Liver (tissue), 9 donors: ENCODE results near the gene ZNF524. TPM values are rescaled to one million over a fixed set of nuclear protein-coding genes. Genes with fewer than 3 reads are reported as not detected.

ENCODE experiments used
- DNase-seq: peaks from one replicate; pipeline ENCODE4 v3.0.0-alpha.2; 2017; ENCODE audit warnings: low spot score
- H3K27ac ChIP-seq, 2 donors: one replicate each; pipeline ENCODE4 v1.7.0; 2013; ENCODE audit warnings: inconsistent platforms in 2 of 2, low read length in 2 of 2, control low read depth in 1 of 2, low read depth in 1 of 2, mild to moderate bottlenecking in 1 of 2
- H3K27me3 ChIP-seq, 4 donors: one replicate each; pipeline versions ENCODE4 v1.6.1 to v1.7.0; 2013; ENCODE audit warnings: low read length in 3 of 4, inconsistent platforms in 1 of 4, mild to moderate bottlenecking in 1 of 4, moderate library complexity in 1 of 4; ENCODE audit not compliant: control insufficient read depth in 4 of 4, insufficient read depth in 4 of 4
- H3K36me3 ChIP-seq, 4 donors: one replicate each; pipeline versions ENCODE4 v1.6.1 to v1.7.0; 2013; ENCODE audit warnings: low read length in 3 of 4, mild to moderate bottlenecking in 3 of 4, low read depth in 1 of 4, moderate library complexity in 1 of 4; ENCODE audit not compliant: control insufficient read depth in 4 of 4, insufficient read depth in 3 of 4
- H3K4me1 ChIP-seq, 4 donors: one replicate each; pipeline versions ENCODE4 v1.6.1 to v1.7.0; 2013; ENCODE audit warnings: low read length in 3 of 4, mild to moderate bottlenecking in 3 of 4, moderate library complexity in 1 of 4; ENCODE audit not compliant: control insufficient read depth in 4 of 4, insufficient read depth in 4 of 4
- H3K4me3 ChIP-seq, 3 donors: one replicate each; pipeline versions ENCODE4 v1.6.1 to v1.7.0; 2013; ENCODE audit warnings: low read length in 3 of 3, control low read depth in 1 of 3, low read depth in 1 of 3, mild to moderate bottlenecking in 1 of 3
- H3K9ac ChIP-seq, 2 donors: one replicate each; pipeline ENCODE4 v1.7.0; 2013; ENCODE audit warnings: low read length in 2 of 2, mild to moderate bottlenecking in 2 of 2, moderate library complexity in 2 of 2, control low read depth in 1 of 2, low read depth in 1 of 2
- H3K9me3 ChIP-seq, 4 donors: one replicate each; pipeline versions ENCODE4 v1.6.1 to v1.7.0; 2013; ENCODE audit warnings: low read length in 3 of 4; ENCODE audit not compliant: control insufficient read depth in 4 of 4
- CTCF ChIP-seq: fragments of 150-350 bp; IDR thresholded peaks from 2 replicates; pipeline ENCODE4 v1.5.1; 2017; ENCODE audit warnings: improper control_type of control experiment, low read depth, low read length; ENCODE audit not compliant: missing input control
- EGR1 ChIP-seq, 2 donors: IDR thresholded peaks; 2 replicates each; pipeline ENCODE4 v1.6.1; 2016 to 2018; ENCODE audit warnings: antibody characterized with exemption in 2 of 2, low read depth in 2 of 2
- FOXA1 ChIP-seq: IDR thresholded peaks from 2 replicates; pipeline ENCODE4 v1.6.1; 2016; ENCODE audit warnings: antibody characterized with exemption
- FOXA2 ChIP-seq: IDR thresholded peaks from 2 replicates; pipeline ENCODE4 v1.6.1; 2016; ENCODE audit warnings: antibody characterized with exemption
- GABPA ChIP-seq, 2 donors: IDR thresholded peaks in 1 of 2; conservative IDR thresholded peaks in 1 of 2; 2 replicates each; pipeline ENCODE4 v1.6.1; 2016; ENCODE audit warnings: antibody characterized with exemption in 2 of 2, mild to moderate bottlenecking in 1 of 2, moderate library complexity in 1 of 2
- HNF4A ChIP-seq, 2 donors: conservative IDR thresholded peaks; 2 replicates each; pipeline ENCODE4 v1.6.1; 2016; ENCODE audit warnings: antibody characterized with exemption in 2 of 2, mild to moderate bottlenecking in 2 of 2
- HNF4G ChIP-seq: IDR thresholded peaks from 2 replicates; pipeline ENCODE4 v1.6.1; 2016; ENCODE audit warnings: antibody characterized with exemption
- JUND ChIP-seq, 2 donors: IDR thresholded peaks; 2 replicates each; pipeline ENCODE4 v1.6.1; 2016; ENCODE audit warnings: antibody characterized with exemption in 2 of 2
- MAX ChIP-seq: IDR thresholded peaks from 2 replicates; pipeline ENCODE4 v1.6.1; 2016; ENCODE audit warnings: antibody characterized with exemption
- NR2F2 ChIP-seq: IDR thresholded peaks from 2 replicates; pipeline ENCODE4 v1.6.1; 2016; ENCODE audit warnings: antibody characterized with exemption
- RAD21 ChIP-seq, 2 donors: IDR thresholded peaks; 2 replicates each; pipeline ENCODE4 v1.6.1; 2016; ENCODE audit warnings: antibody characterized with exemption in 2 of 2, mild to moderate bottlenecking in 2 of 2
- RXRA ChIP-seq, 2 donors: IDR thresholded peaks; 2 replicates each; pipeline ENCODE4 v1.6.1; 2017 to 2018; ENCODE audit warnings: antibody characterized with exemption in 2 of 2, mild to moderate bottlenecking in 1 of 2
- SP1 ChIP-seq: IDR thresholded peaks from 2 replicates; pipeline ENCODE4 v1.6.1; 2018; ENCODE audit warnings: antibody characterized with exemption, mild to moderate bottlenecking
- TAF1 ChIP-seq: conservative IDR thresholded peaks from 2 replicates; pipeline ENCODE4 v1.6.1; 2016; ENCODE audit warnings: antibody characterized with exemption, mild to moderate bottlenecking
- YY1 ChIP-seq: IDR thresholded peaks from 2 replicates; pipeline ENCODE4 v1.6.1; 2016; ENCODE audit warnings: antibody characterized with exemption, mild to moderate bottlenecking
- ZBTB33 ChIP-seq: IDR thresholded peaks from 2 replicates; pipeline ENCODE4 v1.6.1; 2016; ENCODE audit warnings: antibody characterized with exemption
- WGBS: extraction: QIAGEN DNeasy Blood & Tissue Kit; methylation state at CpG from one replicate; pipeline ENCODE4 v1.1.7; 2013; 5-methylcytosine and 5-hydroxymethylcytosine counted together
- polyA plus RNA-seq, 2 donors: library from polyadenylated mRNA; stranded (reverse) in 1 of 2; unstranded in 1 of 2; fragments of 200-250 nt in 1 of 2; fragments of >200 nt in 1 of 2; fragmentation: Nextera tagmentation in 1 of 2; extraction: Ambion mirVana in 1 of 2; gene quantifications; one replicate each; pipeline versions ENCODE4 v1.2.1 to v1.2.3, GENCODE V29; 2013 to 2015
- total RNA-seq, 2 donors: library from RNA; depleted of rRNA; stranded (reverse); fragments of >200 nt; gene quantifications; one replicate each; pipeline ENCODE4 v1.2.3, GENCODE V29; 2014
- TF ChIP-seq, protein P1 (sequence below): IDR thresholded peaks from 2 replicates; pipeline ENCODE4 v1.6.1; 2016; ENCODE audit warnings: antibody characterized with exemption, mild to moderate bottlenecking
- donor health status: healthy.
- donor health status: healthy.
- donor health status: healthy.
- donor health status: healthy.
- donor health status: healthy.

The ZNF524 gene
- total and polyA plus RNA-seq, 4 donors: 6.7 to 12.3 (median 10.2) TPM

GRCh38 chr19:55600662-55601028 is 557 bp downstream of the ZNF524 start:
- Histone ChIP-seq H3K27me3 (no peaks in the 10 kb centered on the region), H3K9ac (peak overlapping the region; percentile 51 to 63), H3K27ac (peak overlapping the region; percentile 62 to 96), H3K4me1 (peaks cover 1 to 17% (median 16%) of the 10 kb centered on the region in 4 donors), H3K4me3 (peak overlapping the region; percentile 49 to 85 (median 65)), H3K9me3 (no peaks in the 10 kb centered on the region), H3K36me3 (peaks cover 0 to 8% (median 3%) of the 10 kb centered on the region in 4 donors)
- 15% methylated on average over 15 of the region's 15 CpGs for WGBS
- DNase-seq: no peak
- TF ChIP-seq FOXA2: no peak
- no peak for TF ChIP-seq YY1
- TF ChIP-seq RXRA (IDR thresholded peaks at IDR 0.05): no peak
- no peak for TF ChIP-seq HNF4G
- no peak for TF ChIP-seq JUND (IDR thresholded peaks at IDR 0.05)
- no peak for TF ChIP-seq FOXA1
- no peak for TF ChIP-seq SP1
- no peak for TF ChIP-seq HNF4A (conservative IDR thresholded peaks at IDR 0.05)
- no peak for TF ChIP-seq NR2F2
- no peak for TF ChIP-seq ZBTB33
- no peak for TF ChIP-seq TAF1
- TF ChIP-seq, protein P1, sequence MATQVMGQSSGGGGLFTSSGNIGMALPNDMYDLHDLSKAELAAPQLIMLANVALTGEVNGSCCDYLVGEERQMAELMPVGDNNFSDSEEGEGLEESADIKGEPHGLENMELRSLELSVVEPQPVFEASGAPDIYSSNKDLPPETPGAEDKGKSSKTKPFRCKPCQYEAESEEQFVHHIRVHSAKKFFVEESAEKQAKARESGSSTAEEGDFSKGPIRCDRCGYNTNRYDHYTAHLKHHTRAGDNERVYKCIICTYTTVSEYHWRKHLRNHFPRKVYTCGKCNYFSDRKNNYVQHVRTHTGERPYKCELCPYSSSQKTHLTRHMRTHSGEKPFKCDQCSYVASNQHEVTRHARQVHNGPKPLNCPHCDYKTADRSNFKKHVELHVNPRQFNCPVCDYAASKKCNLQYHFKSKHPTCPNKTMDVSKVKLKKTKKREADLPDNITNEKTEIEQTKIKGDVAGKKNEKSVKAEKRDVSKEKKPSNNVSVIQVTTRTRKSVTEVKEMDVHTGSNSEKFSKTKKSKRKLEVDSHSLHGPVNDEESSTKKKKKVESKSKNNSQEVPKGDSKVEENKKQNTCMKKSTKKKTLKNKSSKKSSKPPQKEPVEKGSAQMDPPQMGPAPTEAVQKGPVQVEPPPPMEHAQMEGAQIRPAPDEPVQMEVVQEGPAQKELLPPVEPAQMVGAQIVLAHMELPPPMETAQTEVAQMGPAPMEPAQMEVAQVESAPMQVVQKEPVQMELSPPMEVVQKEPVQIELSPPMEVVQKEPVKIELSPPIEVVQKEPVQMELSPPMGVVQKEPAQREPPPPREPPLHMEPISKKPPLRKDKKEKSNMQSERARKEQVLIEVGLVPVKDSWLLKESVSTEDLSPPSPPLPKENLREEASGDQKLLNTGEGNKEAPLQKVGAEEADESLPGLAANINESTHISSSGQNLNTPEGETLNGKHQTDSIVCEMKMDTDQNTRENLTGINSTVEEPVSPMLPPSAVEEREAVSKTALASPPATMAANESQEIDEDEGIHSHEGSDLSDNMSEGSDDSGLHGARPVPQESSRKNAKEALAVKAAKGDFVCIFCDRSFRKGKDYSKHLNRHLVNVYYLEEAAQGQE: no peak
- no peak for TF ChIP-seq GABPA (IDR thresholded peaks at IDR 0.05 in 1 of 2, conservative IDR thresholded peaks at IDR 0.05 in 1 of 2)
- TF ChIP-seq EGR1 (IDR thresholded peaks at IDR 0.05; ENCODE audit: low read depth in 2 of 2): no peak
- no peak for TF ChIP-seq RAD21 (IDR thresholded peaks at IDR 0.05)
- no peak for TF ChIP-seq MAX

- H3K27ac ChIP-seq: peak overlapping the region; percentile 62 to 96
- peak overlapping the region; percentile 49 to 85 (median 65) for H3K4me3 ChIP-seq
- peak overlapping the region in 1 of 2 donors; percentile 51 for H3K9ac ChIP-seq
- H3K27me3 ChIP-seq: no peaks in the 10 kb centered on the region
- DNase-seq: no peak
- H3K4me1 ChIP-seq: peaks cover 1 to 18% (median 16%) of the 10 kb centered on the region in 4 donors
- H3K9me3 ChIP-seq: no peaks in the 10 kb centered on the region
- H3K36me3 ChIP-seq: peaks cover 0 to 4% (median 3%) of the 10 kb centered on the region in 4 donors
- WGBS: 70% methylated on average over 4 of the region's 4 CpGs
- TF ChIP-seq RAD21 (IDR thresholded peaks at IDR 0.05) (no peak), TAF1 (no peak), HNF4G (no peak), SP1 (no peak), EGR1 (IDR thresholded peaks at IDR 0.05; ENCODE audit: low read depth in 2 of 2) (no peak), RXRA (IDR thresholded peaks at IDR 0.05) (no peak), YY1 (no peak), CTCF (no peak), MAX (no peak), ZBTB33 (no peak), FOXA2 (no peak), HNF4A (conservative IDR thresholded peaks at IDR 0.05) (no peak), FOXA1 (no peak), GABPA (IDR thresholded peaks at IDR 0.05 in 1 of 2, conservative IDR thresholded peaks at IDR 0.05 in 1 of 2) (no peak), NR2F2 (no peak), JUND (IDR thresholded peaks at IDR 0.05) (no peak)
- TF ChIP-seq, protein P1: no peak
These were observed 996 bp downstream of the ZNF524 start for GRCh38 chr19:55601084-55601483.
